Activated CD8-positive, alpha-beta memory T cell treated with anti-CD3 and anti-CD28 coated beads, Interleukin-2, amount 50 U/mL, for 24 hours (primary cell): ENCODE results near the gene TMEM178A.

Experiments
- DNase-seq: peaks from one replicate; pipeline ENCODE4 v3.0.0-alpha.2; 2020; ENCODE audit errors: extremely low read depth

Gene TMEM178A

GRCh38 chr2:39743269-39743776 is 77.6 kb downstream of the TMEM178A start:
- DNase-seq: no peak

- no peak for DNase-seq
Observed at GRCh38 chr2:39755466-39755865, 89.7 kb downstream of the TMEM178A start.

- DNase-seq: no peak
Observed at GRCh38 chr2:39757156-39757555, 91.4 kb downstream of the TMEM178A start.

GRCh38 chr2:39762448-39762847 is 96.7 kb downstream of the TMEM178A start:
- DNase-seq: no peak
